Mesenchymal stem cell (in vitro differentiated cells and primary cell): ENCODE data around the gene MAPK10.

ENCODE experiments used
- DNase-seq: peaks from one replicate; pipeline ENCODE4 v3.0.0-alpha.2; 2013
- H2AFZ ChIP-seq: one replicate; pipeline ENCODE4 v1.6.1; 2013; ENCODE audit warnings: low read depth, mild to moderate bottlenecking, control low read depth, inconsistent platforms, low read length, moderate library complexity
- H2AK5ac ChIP-seq: 2 replicates; pipeline ENCODE4 v1.6.1; 2013; ENCODE audit warnings: low read length, moderate library complexity, mild to moderate bottlenecking, inconsistent platforms; ENCODE audit not compliant: severe bottlenecking
- H2BK120ac ChIP-seq: one replicate; pipeline ENCODE4 v1.6.1; 2013; ENCODE audit warnings: low read depth, mild to moderate bottlenecking, inconsistent platforms, low read length, moderate library complexity
- H2BK12ac ChIP-seq, 2 experiments: one replicate each; pipeline ENCODE4 v1.6.1; 2013; ENCODE audit warnings: inconsistent platforms in 2 of 2, low read length in 2 of 2, mild to moderate bottlenecking in 2 of 2, moderate library complexity in 2 of 2, control low read depth in 1 of 2
- H2BK15ac ChIP-seq: one replicate; pipeline ENCODE4 v1.6.1; 2013; ENCODE audit warnings: mild to moderate bottlenecking, low read depth, inconsistent platforms; ENCODE audit not compliant: poor library complexity, severe bottlenecking
- H2BK5ac ChIP-seq: 2 replicates; pipeline ENCODE4 v1.6.1; 2013; ENCODE audit warnings: low read depth, mild to moderate bottlenecking, low read length, control low read depth, inconsistent platforms; ENCODE audit not compliant: poor library complexity, severe bottlenecking
- H3K14ac ChIP-seq, 2 experiments: one replicate each; pipeline ENCODE4 v1.6.1; 2013; ENCODE audit warnings: inconsistent platforms in 2 of 2, low read length in 2 of 2, control low read depth in 1 of 2, mild to moderate bottlenecking in 1 of 2, moderate library complexity in 1 of 2
- H3K18ac ChIP-seq, 2 experiments: one replicate each; pipeline ENCODE4 v1.6.1; 2013; ENCODE audit warnings: inconsistent platforms in 2 of 2, low read length in 2 of 2, control low read depth in 1 of 2, low read depth in 1 of 2, mild to moderate bottlenecking in 1 of 2
- H3K23ac ChIP-seq, 2 experiments: one replicate each; pipeline ENCODE4 v1.6.1; 2013; ENCODE audit warnings: inconsistent platforms in 2 of 2, low read length in 2 of 2, mild to moderate bottlenecking in 2 of 2, moderate library complexity in 2 of 2, control low read depth in 1 of 2
- H3K27ac ChIP-seq: 2 replicates; pipeline ENCODE4 v1.5.1; 2013; ENCODE audit warnings: mild to moderate bottlenecking, moderate library complexity, low read length, control low read depth, inconsistent platforms; ENCODE audit not compliant: poor library complexity, severe bottlenecking
- H3K27me3 ChIP-seq, 2 experiments: 2 replicates each; pipeline versions ENCODE4 v1.6.1 to v1.7.0; 2013; ENCODE audit warnings: low read length in 2 of 2, mild to moderate bottlenecking in 2 of 2, moderate library complexity in 2 of 2, control low read depth in 1 of 2, inconsistent platforms in 1 of 2; ENCODE audit not compliant: control insufficient read depth in 1 of 2, insufficient read depth in 1 of 2
- H3K36me3 ChIP-seq, 2 experiments: 2 replicates each; pipeline versions ENCODE4 v1.6.1 to v1.7.0; 2013; ENCODE audit warnings: low read length in 2 of 2, control low read depth in 1 of 2, inconsistent platforms in 1 of 2, low read depth in 1 of 2, mild to moderate bottlenecking in 1 of 2; ENCODE audit not compliant: insufficient read depth in 2 of 2, control insufficient read depth in 1 of 2
- H3K4ac ChIP-seq, 2 experiments: one replicate each; pipeline ENCODE4 v1.6.1; 2013; ENCODE audit warnings: inconsistent platforms in 2 of 2, low read length in 2 of 2, mild to moderate bottlenecking in 2 of 2, moderate library complexity in 2 of 2, control low read depth in 1 of 2, low read depth in 1 of 2
- H3K4me1 ChIP-seq: 2 replicates; pipeline ENCODE4 v1.6.1; 2013; ENCODE audit warnings: low read depth, low read length, control low read depth; ENCODE audit not compliant: control insufficient read depth, insufficient read depth
- H3K4me2 ChIP-seq: 2 replicates; pipeline ENCODE4 v1.6.1; 2013; ENCODE audit warnings: low read length, mild to moderate bottlenecking, inconsistent platforms; ENCODE audit not compliant: poor library complexity, severe bottlenecking
- H3K4me3 ChIP-seq, 2 experiments: 2 replicates each; pipeline versions ENCODE4 v1.5.1 to v1.7.0; 2013; ENCODE audit warnings: low read length in 2 of 2, mild to moderate bottlenecking in 2 of 2, control low read depth in 1 of 2, low read depth in 1 of 2; ENCODE audit not compliant: insufficient read depth in 1 of 2
- H3K79me1 ChIP-seq: replicated peaks from 2 replicates; pipeline ENCODE4 v1.6.1; 2013; ENCODE audit warnings: mild to moderate bottlenecking, control low read depth, low read length, inconsistent platforms; ENCODE audit not compliant: poor library complexity, severe bottlenecking
- H3K9ac ChIP-seq: 2 replicates; pipeline ENCODE4 v1.7.0; 2013; ENCODE audit warnings: mild to moderate bottlenecking, low read length, moderate library complexity
- H3K9me3 ChIP-seq: 2 replicates; pipeline ENCODE4 v1.7.0; 2013; ENCODE audit warnings: mild to moderate bottlenecking, low read length; ENCODE audit not compliant: control insufficient read depth
- H4K8ac ChIP-seq: one replicate; pipeline ENCODE4 v1.6.1; 2013; ENCODE audit warnings: inconsistent platforms, mild to moderate bottlenecking, low read length, moderate library complexity
- H4K91ac ChIP-seq: one replicate; pipeline ENCODE4 v1.6.1; 2013; ENCODE audit warnings: mild to moderate bottlenecking, low read length, inconsistent platforms
- WGBS: methylation state at CpG from one replicate; pipeline ENCODE4 v1.1.7; 2013; ENCODE audit warnings: mixed read lengths; 5-methylcytosine and 5-hydroxymethylcytosine counted together

The MAPK10 gene

GRCh38 chr4:86035688-86036087 is 324.2 kb downstream of the MAPK10 start:
- no peak for DNase-seq
- H4K91ac ChIP-seq = no peak overlapping the region
- 95% methylated on average over 1 of the region's 1 CpG for WGBS

GRCh38 chr4:86034616-86035015 is 325.2 kb downstream of the MAPK10 start:
- no peaks in the 10 kb centered on the region for H3K36me3 ChIP-seq
- no peak overlapping the region for H3K4ac ChIP-seq
- no peaks in the 10 kb centered on the region for H3K27me3 ChIP-seq
- no peak for DNase-seq
- H3K4me3 ChIP-seq = no peak overlapping the region
- H3K79me1 ChIP-seq = no peaks in the 10 kb centered on the region
- no peak overlapping the region for H2BK15ac ChIP-seq
- peak overlapping the region in 1 of 2 experiments; percentile 54 for H2BK12ac ChIP-seq
- no peak overlapping the region for H3K4me2 ChIP-seq
- peaks cover 7% of the 10 kb centered on the region for H3K4me1 ChIP-seq
- no peak overlapping the region for H4K8ac ChIP-seq
- no peak overlapping the region for H3K14ac ChIP-seq
- peak overlapping the region in 1 of 2 experiments; percentile 80 for H3K18ac ChIP-seq
- peak overlapping the region; percentile 76 for H3K9ac ChIP-seq
- H2BK5ac ChIP-seq = no peak overlapping the region
- H2AFZ ChIP-seq = no peak overlapping the region
- H4K91ac ChIP-seq = no peak overlapping the region
- H3K27ac ChIP-seq = no peak overlapping the region
- H3K23ac ChIP-seq = no peak overlapping the region
- H3K9me3 ChIP-seq = no peaks in the 10 kb centered on the region
- no peak overlapping the region for H2AK5ac ChIP-seq
- no peak overlapping the region for H2BK120ac ChIP-seq
- WGBS = 99% methylated on average over 2 of the region's 2 CpGs

More at GRCh38 chr4:86035688-86036087, 324.2 kb downstream of the MAPK10 start:
- no peaks in the 10 kb centered on the region for H3K27me3 ChIP-seq
- H2BK15ac ChIP-seq = no peak overlapping the region
- H3K14ac ChIP-seq = no peak overlapping the region
- no peak overlapping the region for H4K8ac ChIP-seq
- no peaks in the 10 kb centered on the region for H3K9me3 ChIP-seq
- no peaks in the 10 kb centered on the region for H3K36me3 ChIP-seq
- H3K18ac ChIP-seq = no peak overlapping the region
- no peak overlapping the region for H2BK12ac ChIP-seq
- no peak overlapping the region for H3K23ac ChIP-seq
- H3K4ac ChIP-seq = no peak overlapping the region
- no peak overlapping the region for H3K4me2 ChIP-seq
- no peak overlapping the region for H2AK5ac ChIP-seq
- H3K9ac ChIP-seq = no peak overlapping the region
- H3K79me1 ChIP-seq = no peaks in the 10 kb centered on the region
- no peak overlapping the region for H2BK120ac ChIP-seq
- H2BK5ac ChIP-seq = no peak overlapping the region
- H3K4me3 ChIP-seq = no peak overlapping the region
- peaks cover 5% of the 10 kb centered on the region for H3K4me1 ChIP-seq
- H3K27ac ChIP-seq = peak overlapping the region; percentile 47
- no peak overlapping the region for H2AFZ ChIP-seq

- no peak overlapping the region for H2AFZ ChIP-seq
- no peak overlapping the region for H3K4ac ChIP-seq
- H3K4me2 ChIP-seq = peak overlapping the region; percentile 33
- peak overlapping the region; percentile 93 for H3K27ac ChIP-seq
- peak; percentile 81 for DNase-seq
- peak overlapping the region; percentile 76 for H3K9ac ChIP-seq
- H3K4me1 ChIP-seq = peaks cover 7% of the 10 kb centered on the region
- 75% methylated on average over 4 of the region's 4 CpGs for WGBS
- no peaks in the 10 kb centered on the region for H3K27me3 ChIP-seq
- H3K9me3 ChIP-seq = no peaks in the 10 kb centered on the region
- no peak overlapping the region for H3K14ac ChIP-seq
- H2BK15ac ChIP-seq = no peak overlapping the region
- H4K8ac ChIP-seq = peak overlapping the region; percentile 2
- H3K23ac ChIP-seq = no peak overlapping the region
- no peak overlapping the region for H2AK5ac ChIP-seq
- H2BK120ac ChIP-seq = no peak overlapping the region
- H3K79me1 ChIP-seq = no peaks in the 10 kb centered on the region
- peak overlapping the region; percentile 5 to 37 for H3K18ac ChIP-seq
- no peak overlapping the region for H4K91ac ChIP-seq
- peak overlapping the region in 1 of 2 experiments; percentile 71 for H2BK12ac ChIP-seq
- H3K4me3 ChIP-seq = peak overlapping the region in 1 of 2 experiments; percentile 32
- H2BK5ac ChIP-seq = no peak overlapping the region
- no peaks in the 10 kb centered on the region for H3K36me3 ChIP-seq
These were observed 326.7 kb downstream of the MAPK10 start for GRCh38 chr4:86033171-86033570.

- peak overlapping the region in 1 of 2 experiments; percentile 73 for H3K4ac ChIP-seq
- H3K27me3 ChIP-seq = no peaks in the 10 kb centered on the region
- H4K91ac ChIP-seq = no peak overlapping the region
- H3K4me3 ChIP-seq = peak overlapping the region in 1 of 2 experiments; percentile 32
- no peak overlapping the region for H3K4me2 ChIP-seq
- no peak overlapping the region for H2AFZ ChIP-seq
- no peak overlapping the region for H2BK15ac ChIP-seq
- no peaks in the 10 kb centered on the region for H3K36me3 ChIP-seq
- H3K9me3 ChIP-seq = no peaks in the 10 kb centered on the region
- H3K79me1 ChIP-seq = no peaks in the 10 kb centered on the region
- H2BK12ac ChIP-seq = peak overlapping the region; percentile 6 to 59
- H2AK5ac ChIP-seq = peak overlapping the region; percentile 40
- H2BK120ac ChIP-seq = no peak overlapping the region
- H3K14ac ChIP-seq = no peak overlapping the region
- peak; percentile 83 for DNase-seq
- WGBS = 36% methylated on average over 4 of the region's 4 CpGs
- H3K9ac ChIP-seq = peak overlapping the region; percentile 76
- no peak overlapping the region for H2BK5ac ChIP-seq
- peak overlapping the region; percentile 60 to 67 for H3K18ac ChIP-seq
- no peak overlapping the region for H3K23ac ChIP-seq
- H3K4me1 ChIP-seq = peaks cover 7% of the 10 kb centered on the region
- H3K27ac ChIP-seq = peak overlapping the region; percentile 93
- no peak overlapping the region for H4K8ac ChIP-seq
These were observed 327.3 kb downstream of the MAPK10 start for GRCh38 chr4:86032476-86033022.
